ENCODE results near the gene TRIM33. TPM values are rescaled to one million over a fixed set of nuclear protein-coding genes. Genes with fewer than 3 reads are reported as not detected.

Gene TRIM33
- total and polyA plus RNA-seq, 2 experiments from 2014 or later, result 50.3 to 51.1 TPM

DNA sequence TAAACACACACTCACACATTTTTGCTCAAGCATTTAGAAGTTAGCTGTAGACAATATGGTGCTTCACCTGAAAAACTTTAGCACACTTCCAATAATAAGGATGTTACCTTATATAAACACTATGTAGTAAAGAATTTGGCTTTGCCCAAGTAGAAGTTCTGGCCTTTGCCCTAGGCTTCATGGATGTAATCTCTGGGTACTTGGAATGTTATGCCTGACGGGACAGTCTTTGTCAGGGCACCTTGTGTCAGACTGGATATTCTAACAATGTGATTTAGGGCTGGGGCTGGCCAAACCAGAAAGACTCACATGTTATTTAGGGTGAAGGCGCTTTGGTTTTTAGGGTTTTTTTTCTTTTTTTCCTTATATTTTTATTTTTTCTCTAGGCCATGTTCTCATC lies 34.8 kb upstream of the TRIM33 start:
- H3K27me3 ChIP-seq (ENCODE audit: insufficient read depth), result no peaks in the 10 kb centered on the region
- no peaks in the 10 kb centered on the region for H3K4me1 ChIP-seq (ENCODE audit: insufficient read depth)
- no peak for DNase-seq (ENCODE audit: low spot score)
- H3K36me3 ChIP-seq (ENCODE audit: insufficient read depth), result no peaks in the 10 kb centered on the region
- no peaks in the 10 kb centered on the region for H3K4me1 Mint-ChIP-seq
- no peak for ATAC-seq
- no peaks in the 10 kb centered on the region for H3F3A ChIP-seq (replicated peaks; ENCODE audit: low read depth)
- no peaks in the 10 kb centered on the region for H3K9me3 Mint-ChIP-seq
- H2AFZ ChIP-seq, result no peak overlapping the region
- H3K4me3 ChIP-seq, result no peak overlapping the region
- no peaks in the 10 kb centered on the region for H4K20me1 ChIP-seq (replicated peaks; ENCODE audit: insufficient read depth)
- H3K9me2 ChIP-seq (ENCODE audit: insufficient read depth), result no peaks in the 10 kb centered on the region
- H3K36me3 Mint-ChIP-seq (ENCODE audit: low read depth), result no peaks in the 10 kb centered on the region
- H3K27ac ChIP-seq (ENCODE audit: low read depth), result no peak overlapping the region
- no peaks in the 10 kb centered on the region for H3K27me3 Mint-ChIP-seq (ENCODE audit: insufficient read depth, low read depth, poor library complexity)
- H3K27ac Mint-ChIP-seq, result no peak overlapping the region
- no peak overlapping the region for H3K4me2 ChIP-seq
- no peak overlapping the region; the same call in 2 of the 3 replicates for H3K4me3 Mint-ChIP-seq
- no peaks in the 10 kb centered on the region for H3K79me2 ChIP-seq (replicated peaks; ENCODE audit: insufficient read depth)
- TF ChIP-seq, protein P1, sequence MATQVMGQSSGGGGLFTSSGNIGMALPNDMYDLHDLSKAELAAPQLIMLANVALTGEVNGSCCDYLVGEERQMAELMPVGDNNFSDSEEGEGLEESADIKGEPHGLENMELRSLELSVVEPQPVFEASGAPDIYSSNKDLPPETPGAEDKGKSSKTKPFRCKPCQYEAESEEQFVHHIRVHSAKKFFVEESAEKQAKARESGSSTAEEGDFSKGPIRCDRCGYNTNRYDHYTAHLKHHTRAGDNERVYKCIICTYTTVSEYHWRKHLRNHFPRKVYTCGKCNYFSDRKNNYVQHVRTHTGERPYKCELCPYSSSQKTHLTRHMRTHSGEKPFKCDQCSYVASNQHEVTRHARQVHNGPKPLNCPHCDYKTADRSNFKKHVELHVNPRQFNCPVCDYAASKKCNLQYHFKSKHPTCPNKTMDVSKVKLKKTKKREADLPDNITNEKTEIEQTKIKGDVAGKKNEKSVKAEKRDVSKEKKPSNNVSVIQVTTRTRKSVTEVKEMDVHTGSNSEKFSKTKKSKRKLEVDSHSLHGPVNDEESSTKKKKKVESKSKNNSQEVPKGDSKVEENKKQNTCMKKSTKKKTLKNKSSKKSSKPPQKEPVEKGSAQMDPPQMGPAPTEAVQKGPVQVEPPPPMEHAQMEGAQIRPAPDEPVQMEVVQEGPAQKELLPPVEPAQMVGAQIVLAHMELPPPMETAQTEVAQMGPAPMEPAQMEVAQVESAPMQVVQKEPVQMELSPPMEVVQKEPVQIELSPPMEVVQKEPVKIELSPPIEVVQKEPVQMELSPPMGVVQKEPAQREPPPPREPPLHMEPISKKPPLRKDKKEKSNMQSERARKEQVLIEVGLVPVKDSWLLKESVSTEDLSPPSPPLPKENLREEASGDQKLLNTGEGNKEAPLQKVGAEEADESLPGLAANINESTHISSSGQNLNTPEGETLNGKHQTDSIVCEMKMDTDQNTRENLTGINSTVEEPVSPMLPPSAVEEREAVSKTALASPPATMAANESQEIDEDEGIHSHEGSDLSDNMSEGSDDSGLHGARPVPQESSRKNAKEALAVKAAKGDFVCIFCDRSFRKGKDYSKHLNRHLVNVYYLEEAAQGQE (IDR thresholded peaks at IDR 0.05; ENCODE audit: unreplicated experiment), result no peak
- TF ChIP-seq EZH2phosphoT487 (IDR thresholded peaks at IDR 0.05; ENCODE audit: unreplicated experiment) (no peak), STAT1 (IDR thresholded peaks at IDR 0.05; ENCODE audit: unreplicated experiment) (no peak), CREB1 (CRISPR knock-in tag; IDR thresholded peaks at IDR 0.05; ENCODE audit: low read depth) (no peak), POLR2AphosphoS5 (IDR thresholded peaks at IDR 0.05; ENCODE audit: low read depth) (no peak), ZNF331 (CRISPR knock-in tag; IDR thresholded peaks at IDR 0.05; ENCODE audit: low read depth) (no peak), JUNB (IDR thresholded peaks at IDR 0.05; ENCODE audit: unreplicated experiment) (no peak), NANOG (IDR thresholded peaks at IDR 0.05; ENCODE audit: borderline replicate concordance) (no peak), EZH2 (IDR thresholded peaks at IDR 0.05; ENCODE audit: low read depth, unreplicated experiment) (no peak), ZNF114 (CRISPR knock-in tag; IDR thresholded peaks at IDR 0.05) (no peak)
- TF ChIP-seq, protein P2, sequence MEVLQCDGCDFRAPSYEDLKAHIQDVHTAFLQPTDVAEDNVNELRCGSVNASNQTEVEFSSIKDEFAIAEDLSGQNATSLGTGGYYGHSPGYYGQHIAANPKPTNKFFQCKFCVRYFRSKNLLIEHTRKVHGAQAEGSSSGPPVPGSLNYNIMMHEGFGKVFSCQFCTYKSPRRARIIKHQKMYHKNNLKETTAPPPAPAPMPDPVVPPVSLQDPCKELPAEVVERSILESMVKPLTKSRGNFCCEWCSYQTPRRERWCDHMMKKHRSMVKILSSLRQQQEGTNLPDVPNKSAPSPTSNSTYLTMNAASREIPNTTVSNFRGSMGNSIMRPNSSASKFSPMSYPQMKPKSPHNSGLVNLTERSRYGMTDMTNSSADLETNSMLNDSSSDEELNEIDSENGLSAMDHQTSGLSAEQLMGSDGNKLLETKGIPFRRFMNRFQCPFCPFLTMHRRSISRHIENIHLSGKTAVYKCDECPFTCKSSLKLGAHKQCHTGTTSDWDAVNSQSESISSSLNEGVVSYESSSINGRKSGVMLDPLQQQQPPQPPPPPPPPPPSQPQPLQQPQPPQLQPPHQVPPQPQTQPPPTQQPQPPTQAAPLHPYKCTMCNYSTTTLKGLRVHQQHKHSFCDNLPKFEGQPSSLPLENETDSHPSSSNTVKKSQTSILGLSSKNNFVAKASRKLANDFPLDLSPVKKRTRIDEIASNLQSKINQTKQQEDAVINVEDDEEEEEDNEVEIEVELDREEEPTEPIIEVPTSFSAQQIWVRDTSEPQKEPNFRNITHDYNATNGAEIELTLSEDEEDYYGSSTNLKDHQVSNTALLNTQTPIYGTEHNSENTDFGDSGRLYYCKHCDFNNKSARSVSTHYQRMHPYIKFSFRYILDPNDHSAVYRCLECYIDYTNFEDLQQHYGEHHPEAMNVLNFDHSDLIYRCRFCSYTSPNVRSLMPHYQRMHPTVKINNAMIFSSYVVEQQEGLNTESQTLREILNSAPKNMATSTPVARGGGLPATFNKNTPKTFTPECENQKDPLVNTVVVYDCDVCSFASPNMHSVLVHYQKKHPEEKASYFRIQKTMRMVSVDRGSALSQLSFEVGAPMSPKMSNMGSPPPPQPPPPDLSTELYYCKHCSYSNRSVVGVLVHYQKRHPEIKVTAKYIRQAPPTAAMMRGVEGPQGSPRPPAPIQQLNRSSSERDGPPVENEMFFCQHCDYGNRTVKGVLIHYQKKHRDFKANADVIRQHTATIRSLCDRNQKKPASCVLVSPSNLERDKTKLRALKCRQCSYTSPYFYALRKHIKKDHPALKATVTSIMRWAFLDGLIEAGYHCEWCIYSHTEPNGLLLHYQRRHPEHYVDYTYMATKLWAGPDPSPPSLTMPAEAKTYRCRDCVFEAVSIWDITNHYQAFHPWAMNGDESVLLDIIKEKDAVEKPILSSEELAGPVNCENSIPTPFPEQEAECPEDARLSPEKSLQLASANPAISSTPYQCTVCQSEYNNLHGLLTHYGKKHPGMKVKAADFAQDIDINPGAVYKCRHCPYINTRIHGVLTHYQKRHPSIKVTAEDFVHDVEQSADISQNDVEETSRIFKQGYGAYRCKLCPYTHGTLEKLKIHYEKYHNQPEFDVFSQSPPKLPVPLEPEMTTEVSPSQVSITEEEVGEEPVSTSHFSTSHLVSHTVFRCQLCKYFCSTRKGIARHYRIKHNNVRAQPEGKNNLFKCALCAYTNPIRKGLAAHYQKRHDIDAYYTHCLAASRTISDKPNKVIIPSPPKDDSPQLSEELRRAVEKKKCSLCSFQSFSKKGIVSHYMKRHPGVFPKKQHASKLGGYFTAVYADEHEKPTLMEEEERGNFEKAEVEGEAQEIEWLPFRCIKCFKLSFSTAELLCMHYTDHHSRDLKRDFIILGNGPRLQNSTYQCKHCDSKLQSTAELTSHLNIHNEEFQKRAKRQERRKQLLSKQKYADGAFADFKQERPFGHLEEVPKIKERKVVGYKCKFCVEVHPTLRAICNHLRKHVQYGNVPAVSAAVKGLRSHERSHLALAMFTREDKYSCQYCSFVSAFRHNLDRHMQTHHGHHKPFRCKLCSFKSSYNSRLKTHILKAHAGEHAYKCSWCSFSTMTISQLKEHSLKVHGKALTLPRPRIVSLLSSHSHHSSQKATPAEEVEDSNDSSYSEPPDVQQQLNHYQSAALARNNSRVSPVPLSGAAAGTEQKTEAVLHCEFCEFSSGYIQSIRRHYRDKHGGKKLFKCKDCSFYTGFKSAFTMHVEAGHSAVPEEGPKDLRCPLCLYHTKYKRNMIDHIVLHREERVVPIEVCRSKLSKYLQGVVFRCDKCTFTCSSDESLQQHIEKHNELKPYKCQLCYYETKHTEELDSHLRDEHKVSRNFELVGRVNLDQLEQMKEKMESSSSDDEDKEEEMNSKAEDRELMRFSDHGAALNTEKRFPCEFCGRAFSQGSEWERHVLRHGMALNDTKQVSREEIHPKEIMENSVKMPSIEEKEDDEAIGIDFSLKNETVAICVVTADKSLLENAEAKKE (CRISPR knock-in tag; IDR thresholded peaks at IDR 0.05), result no peak
- TF ChIP-seq, protein P3, sequence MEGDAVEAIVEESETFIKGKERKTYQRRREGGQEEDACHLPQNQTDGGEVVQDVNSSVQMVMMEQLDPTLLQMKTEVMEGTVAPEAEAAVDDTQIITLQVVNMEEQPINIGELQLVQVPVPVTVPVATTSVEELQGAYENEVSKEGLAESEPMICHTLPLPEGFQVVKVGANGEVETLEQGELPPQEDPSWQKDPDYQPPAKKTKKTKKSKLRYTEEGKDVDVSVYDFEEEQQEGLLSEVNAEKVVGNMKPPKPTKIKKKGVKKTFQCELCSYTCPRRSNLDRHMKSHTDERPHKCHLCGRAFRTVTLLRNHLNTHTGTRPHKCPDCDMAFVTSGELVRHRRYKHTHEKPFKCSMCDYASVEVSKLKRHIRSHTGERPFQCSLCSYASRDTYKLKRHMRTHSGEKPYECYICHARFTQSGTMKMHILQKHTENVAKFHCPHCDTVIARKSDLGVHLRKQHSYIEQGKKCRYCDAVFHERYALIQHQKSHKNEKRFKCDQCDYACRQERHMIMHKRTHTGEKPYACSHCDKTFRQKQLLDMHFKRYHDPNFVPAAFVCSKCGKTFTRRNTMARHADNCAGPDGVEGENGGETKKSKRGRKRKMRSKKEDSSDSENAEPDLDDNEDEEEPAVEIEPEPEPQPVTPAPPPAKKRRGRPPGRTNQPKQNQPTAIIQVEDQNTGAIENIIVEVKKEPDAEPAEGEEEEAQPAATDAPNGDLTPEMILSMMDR (conservative IDR thresholded peaks at IDR 0.05; ENCODE audit: low read depth in 2 of 2), result no peak
- TF ChIP-seq, protein P4, sequence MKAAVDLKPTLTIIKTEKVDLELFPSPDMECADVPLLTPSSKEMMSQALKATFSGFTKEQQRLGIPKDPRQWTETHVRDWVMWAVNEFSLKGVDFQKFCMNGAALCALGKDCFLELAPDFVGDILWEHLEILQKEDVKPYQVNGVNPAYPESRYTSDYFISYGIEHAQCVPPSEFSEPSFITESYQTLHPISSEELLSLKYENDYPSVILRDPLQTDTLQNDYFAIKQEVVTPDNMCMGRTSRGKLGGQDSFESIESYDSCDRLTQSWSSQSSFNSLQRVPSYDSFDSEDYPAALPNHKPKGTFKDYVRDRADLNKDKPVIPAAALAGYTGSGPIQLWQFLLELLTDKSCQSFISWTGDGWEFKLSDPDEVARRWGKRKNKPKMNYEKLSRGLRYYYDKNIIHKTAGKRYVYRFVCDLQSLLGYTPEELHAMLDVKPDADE (IDR thresholded peaks at IDR 0.05), result no peak

Data from GM23338 (cell line).